ENCODE data around the gene DNM3.

Gene DNM3

DNA sequence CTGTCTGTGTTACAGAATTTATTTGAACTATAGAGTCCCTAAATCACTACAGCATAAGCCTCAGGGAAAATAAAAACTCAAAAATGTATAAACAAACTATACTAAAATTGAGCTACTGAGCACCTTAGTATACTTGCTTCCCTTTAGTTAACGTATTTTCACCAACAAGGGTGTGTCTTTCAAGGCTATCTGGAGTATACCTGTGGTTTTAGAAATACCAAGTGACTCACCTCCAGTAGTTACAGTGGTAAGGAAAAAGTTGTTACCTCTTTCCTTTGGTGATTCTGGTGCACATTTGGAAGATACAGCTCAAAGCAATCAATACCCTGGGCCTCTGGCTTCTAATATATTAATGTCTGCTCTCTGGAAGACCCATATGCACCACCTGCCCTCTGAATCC, 511.1 kb downstream of the DNM3 start:
- H4K20me1 ChIP-seq (ENCODE audit: insufficient read depth, low read length) = no peaks in the 10 kb centered on the region
- H3K4me3 ChIP-seq (ENCODE audit: low read length) = no peak overlapping the region
- peaks cover 10% of the 10 kb centered on the region for H3K27me3 ChIP-seq (replicated peaks; ENCODE audit: insufficient read depth, low read length)
- H3K79me2 ChIP-seq (ENCODE audit: low read length) = no peaks in the 10 kb centered on the region
- DNase-seq = no peak
- no peak for TF ChIP-seq CTCF (IDR thresholded peaks at IDR 0.05; ENCODE audit: low read length)
- TF ChIP-seq EZH2 (optimal IDR thresholded peaks at IDR 0.05; ENCODE audit: low read depth, low read length) = no peak
- TF ChIP-seq EZH2phosphoT487 (IDR thresholded peaks at IDR 0.05; ENCODE audit: low read length) = no peak
- H3K27ac ChIP-seq (ENCODE audit: low read length) = no peak overlapping the region
- no peaks in the 10 kb centered on the region for H3F3A ChIP-seq (ENCODE audit: insufficient read depth, low read length)
- no peaks in the 10 kb centered on the region for H3K4me1 ChIP-seq (ENCODE audit: low read length)
- no peaks in the 10 kb centered on the region for H3K9me3 ChIP-seq (replicated peaks; ENCODE audit: insufficient read depth, low read length)
- H2AFZ ChIP-seq (ENCODE audit: low read length) = no peak overlapping the region
- no peaks in the 10 kb centered on the region for H3K9me2 ChIP-seq (replicated peaks; ENCODE audit: insufficient read depth, low read length)
- H3K36me3 ChIP-seq (replicated peaks; ENCODE audit: insufficient read depth, low read length) = no peaks in the 10 kb centered on the region
- H3K9ac ChIP-seq (ENCODE audit: low read length) = no peak overlapping the region
- H3K4me2 ChIP-seq (ENCODE audit: low read depth, low read length) = no peak overlapping the region

GRCh38 chr1:172354291-172355274, 513.3 kb downstream of the DNM3 start:
- H3K9me2 ChIP-seq (replicated peaks; ENCODE audit: insufficient read depth, low read length) = no peaks in the 10 kb centered on the region
- no peaks in the 10 kb centered on the region for H3K9me3 ChIP-seq (replicated peaks; ENCODE audit: insufficient read depth, low read length)
- no peaks in the 10 kb centered on the region for H3K79me2 ChIP-seq (ENCODE audit: low read length)
- no peak overlapping the region for H3K27ac ChIP-seq (ENCODE audit: low read length)
- H3F3A ChIP-seq (ENCODE audit: insufficient read depth, low read length) = peaks cover 15% of the 10 kb centered on the region
- no peak overlapping the region for H3K4me2 ChIP-seq (ENCODE audit: low read depth, low read length)
- no peak overlapping the region for H3K4me3 ChIP-seq (ENCODE audit: low read length)
- H4K20me1 ChIP-seq (ENCODE audit: insufficient read depth, low read length) = no peaks in the 10 kb centered on the region
- H3K4me1 ChIP-seq (ENCODE audit: low read length) = peaks cover 21% of the 10 kb centered on the region
- no peak overlapping the region for H3K9ac ChIP-seq (ENCODE audit: low read length)
- DNase-seq = no peak
- H3K36me3 ChIP-seq (replicated peaks; ENCODE audit: insufficient read depth, low read length) = no peaks in the 10 kb centered on the region
- TF ChIP-seq EZH2 (optimal IDR thresholded peaks at IDR 0.05; ENCODE audit: low read depth, low read length) (no peak), CTCF (IDR thresholded peaks at IDR 0.05; ENCODE audit: low read length) (no peak), EZH2phosphoT487 (IDR thresholded peaks at IDR 0.05; ENCODE audit: low read length) (no peak)
- no peak overlapping the region for H2AFZ ChIP-seq (ENCODE audit: low read length)
- H3K27me3 ChIP-seq (replicated peaks; ENCODE audit: insufficient read depth, low read length) = peaks cover 10% of the 10 kb centered on the region; the same call in 1 of the 2 replicates

DNA sequence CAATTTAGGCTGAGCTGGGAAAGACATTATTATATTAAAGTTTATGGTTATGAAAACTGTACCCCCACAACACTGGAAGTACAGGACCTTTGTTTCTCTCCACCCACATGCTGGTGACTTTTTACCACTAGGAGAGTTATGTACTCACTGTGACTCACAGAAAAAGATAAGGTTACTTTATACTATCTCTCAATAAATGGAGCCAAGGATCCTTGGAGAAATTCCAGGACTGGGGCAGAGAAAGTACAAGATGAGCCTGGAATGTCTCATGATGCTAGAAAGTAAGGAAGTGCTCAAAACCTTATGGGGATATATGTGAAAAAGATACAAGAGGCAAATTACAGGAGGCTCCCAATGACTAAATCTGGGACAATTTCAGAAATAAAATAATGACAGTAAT, 515.3 kb downstream of the DNM3 start:
- H4K20me1 ChIP-seq (ENCODE audit: insufficient read depth, low read length) = no peaks in the 10 kb centered on the region
- DNase-seq = no peak
- H3K9ac ChIP-seq (ENCODE audit: low read length) = no peak overlapping the region
- H3K4me3 ChIP-seq (ENCODE audit: low read length) = no peak overlapping the region
- no peak overlapping the region for H3K27ac ChIP-seq (ENCODE audit: low read length)
- H3K4me1 ChIP-seq (ENCODE audit: low read length) = peaks cover 23% of the 10 kb centered on the region
- H3K36me3 ChIP-seq (replicated peaks; ENCODE audit: insufficient read depth, low read length) = no peaks in the 10 kb centered on the region
- H3K4me2 ChIP-seq (ENCODE audit: low read depth, low read length) = no peak overlapping the region
- no peak overlapping the region for H2AFZ ChIP-seq (ENCODE audit: low read length)
- no peaks in the 10 kb centered on the region for H3K9me2 ChIP-seq (replicated peaks; ENCODE audit: insufficient read depth, low read length)
- H3K9me3 ChIP-seq (replicated peaks; ENCODE audit: insufficient read depth, low read length) = no peaks in the 10 kb centered on the region
- no peak for TF ChIP-seq EZH2phosphoT487 (IDR thresholded peaks at IDR 0.05; ENCODE audit: low read length)
- no peak for TF ChIP-seq CTCF (IDR thresholded peaks at IDR 0.05; ENCODE audit: low read length)
- TF ChIP-seq EZH2 (optimal IDR thresholded peaks at IDR 0.05; ENCODE audit: low read depth, low read length) = no peak
- peaks cover 15% of the 10 kb centered on the region for H3F3A ChIP-seq (ENCODE audit: insufficient read depth, low read length)
- H3K27me3 ChIP-seq (replicated peaks; ENCODE audit: insufficient read depth, low read length) = peaks cover 8% of the 10 kb centered on the region; the same call in 1 of the 2 replicates
- H3K79me2 ChIP-seq (ENCODE audit: low read length) = no peaks in the 10 kb centered on the region
